Mesothelial cell of epicardium (in vitro differentiated cells): ENCODE data around the gene RAB8A. TPM values are rescaled to one million over a fixed set of nuclear protein-coding genes. Genes with fewer than 3 reads are reported as not detected.

Experiments used
- DNase-seq, 2 experiments: peaks; one replicate each; pipeline ENCODE4 v3.0.0; 2021; ENCODE audit warnings: low spot score in 2 of 2; ENCODE audit not compliant: unreplicated experiment in 2 of 2
- H3K27ac Mint-ChIP-seq: 2 replicates; pipeline ENCODE4 v1.8.0; 2021; ENCODE audit warnings: mixed read lengths
- H3K27me3 Mint-ChIP-seq: 2 replicates; pipeline ENCODE4 v1.8.0; 2021; ENCODE audit warnings: low read depth, mixed read lengths
- H3K36me3 Mint-ChIP-seq: 2 replicates; pipeline ENCODE4 v1.8.0; 2021; ENCODE audit warnings: mixed read lengths
- H3K4me1 Mint-ChIP-seq: 2 replicates; pipeline ENCODE4 v1.8.0; 2021; ENCODE audit warnings: mixed read lengths
- H3K4me3 Mint-ChIP-seq: 2 replicates; pipeline ENCODE4 v1.8.0; 2021; ENCODE audit warnings: mild to moderate bottlenecking, moderate library complexity, mixed read lengths
- H3K9me3 Mint-ChIP-seq: 2 replicates; pipeline ENCODE4 v1.8.0; 2021; ENCODE audit warnings: mixed read lengths
- CTCF ChIP-seq: fragments of 200-600 bp; sonication (generic); IDR thresholded peaks from one replicate; pipeline ENCODE4 v1.5.0; 2021; ENCODE audit warnings: antibody characterized with exemption; ENCODE audit not compliant: unreplicated experiment
- total RNA-seq: library from RNA; stranded (reverse); gene quantifications from 3 replicates; pipeline ENCODE4 v1.2.1, GENCODE V29; 2021

RAB8A gene
- total RNA-seq, 1 donor from 2014 or later, result 69.4 TPM

DNA sequence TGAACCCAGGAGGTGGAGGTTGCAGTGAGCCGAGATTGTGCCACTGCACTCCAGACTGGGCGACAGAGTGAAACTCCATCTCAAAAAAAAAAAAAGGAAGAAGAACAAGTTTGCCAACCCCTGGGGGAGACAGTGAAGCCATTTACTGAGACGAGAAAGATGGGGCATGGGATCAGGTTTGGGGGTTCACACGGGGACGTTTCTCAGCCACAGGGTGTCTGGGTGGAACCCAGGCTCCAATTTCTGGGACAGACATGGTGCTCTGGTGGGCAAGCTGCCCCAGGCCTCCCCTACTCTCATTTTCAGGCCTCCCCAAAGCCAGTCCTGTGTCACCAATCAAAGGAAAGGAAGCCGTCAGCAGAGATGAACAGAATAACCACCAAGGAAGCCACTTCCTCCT is 45.2 kb downstream of the RAB8A start:
- Mint-ChIP-seq H3K4me3 (no peak overlapping the region), H3K4me1 (no peaks in the 10 kb centered on the region), H3K9me3 (no peaks in the 10 kb centered on the region), H3K27ac (no peak overlapping the region), H3K27me3 (peaks cover 1% of the 10 kb centered on the region), H3K36me3 (no peaks in the 10 kb centered on the region)
- TF ChIP-seq CTCF, result no peak
- no peak for DNase-seq

DNA sequence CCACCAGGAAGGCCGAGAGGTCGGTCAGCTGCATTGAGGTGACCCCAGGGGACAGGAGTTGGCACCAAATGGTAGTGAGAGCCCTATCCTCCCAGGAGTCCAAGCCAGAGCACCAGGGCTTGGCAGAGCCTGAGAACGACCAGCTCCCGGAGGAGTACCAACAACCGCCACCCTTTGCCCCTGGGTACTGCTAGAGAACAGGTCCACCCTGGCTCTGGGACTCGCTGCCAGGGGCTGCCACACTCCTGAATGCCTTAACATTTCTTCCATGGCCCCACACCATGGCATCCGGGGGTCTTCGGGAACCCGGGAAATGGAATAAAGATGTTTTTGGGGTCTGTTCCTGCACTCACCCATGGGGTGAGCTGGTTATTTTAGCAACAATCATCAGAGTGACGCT is 45.9 kb downstream of the RAB8A start:
- Mint-ChIP-seq H3K9me3 (no peaks in the 10 kb centered on the region), H3K4me3 (no peak overlapping the region), H3K27me3 (peaks cover 1% of the 10 kb centered on the region), H3K36me3 (no peaks in the 10 kb centered on the region), H3K27ac (no peak overlapping the region), H3K4me1 (no peaks in the 10 kb centered on the region)
- DNase-seq, result no peak
- no peak for TF ChIP-seq CTCF

GRCh38 chr19:16159655-16160054 is 48.0 kb downstream of the RAB8A start:
- Mint-ChIP-seq H3K4me3 (no peak overlapping the region), H3K27ac (no peak overlapping the region)

DNA sequence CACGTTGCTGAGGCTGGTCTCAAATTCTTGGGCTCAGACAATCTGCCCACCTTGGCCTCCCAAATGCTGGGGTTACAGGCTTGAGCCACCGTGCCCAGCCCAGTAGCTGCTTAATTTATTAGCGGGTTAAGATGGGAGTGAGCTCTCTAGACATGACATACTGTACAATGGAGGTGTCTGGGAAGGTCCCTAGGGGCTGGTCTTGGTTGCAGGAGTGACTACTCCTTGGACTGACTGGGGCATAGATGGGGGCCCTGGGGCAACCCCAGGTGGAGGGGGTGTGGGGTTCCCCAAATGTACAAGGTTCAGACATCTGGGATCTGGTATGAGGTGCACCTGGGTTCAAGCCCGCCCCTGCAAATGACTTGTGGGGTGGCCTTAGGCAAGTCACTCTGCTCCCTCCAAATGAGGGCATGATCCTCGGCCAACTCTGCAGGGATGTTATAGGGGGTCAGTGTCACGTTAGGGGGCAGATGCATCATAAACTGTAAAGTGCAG is 48.8 kb downstream of the RAB8A start:
- TF ChIP-seq CTCF, result no peak
- Mint-ChIP-seq H3K36me3 (no peaks in the 10 kb centered on the region), H3K27ac (no peak overlapping the region), H3K4me1 (no peaks in the 10 kb centered on the region), H3K9me3 (no peaks in the 10 kb centered on the region), H3K4me3 (no peak overlapping the region), H3K27me3 (no peaks in the 10 kb centered on the region)
- DNase-seq, result no peak

More at GRCh38 chr19:16159655-16160054, 48.0 kb downstream of the RAB8A start:
- peaks cover 1% of the 10 kb centered on the region for H3K27me3 Mint-ChIP-seq
- H3K9me3 Mint-ChIP-seq, result no peaks in the 10 kb centered on the region
- no peak for DNase-seq
- no peaks in the 10 kb centered on the region for H3K4me1 Mint-ChIP-seq
- TF ChIP-seq CTCF, result no peak
- no peaks in the 10 kb centered on the region for H3K36me3 Mint-ChIP-seq

DNA sequence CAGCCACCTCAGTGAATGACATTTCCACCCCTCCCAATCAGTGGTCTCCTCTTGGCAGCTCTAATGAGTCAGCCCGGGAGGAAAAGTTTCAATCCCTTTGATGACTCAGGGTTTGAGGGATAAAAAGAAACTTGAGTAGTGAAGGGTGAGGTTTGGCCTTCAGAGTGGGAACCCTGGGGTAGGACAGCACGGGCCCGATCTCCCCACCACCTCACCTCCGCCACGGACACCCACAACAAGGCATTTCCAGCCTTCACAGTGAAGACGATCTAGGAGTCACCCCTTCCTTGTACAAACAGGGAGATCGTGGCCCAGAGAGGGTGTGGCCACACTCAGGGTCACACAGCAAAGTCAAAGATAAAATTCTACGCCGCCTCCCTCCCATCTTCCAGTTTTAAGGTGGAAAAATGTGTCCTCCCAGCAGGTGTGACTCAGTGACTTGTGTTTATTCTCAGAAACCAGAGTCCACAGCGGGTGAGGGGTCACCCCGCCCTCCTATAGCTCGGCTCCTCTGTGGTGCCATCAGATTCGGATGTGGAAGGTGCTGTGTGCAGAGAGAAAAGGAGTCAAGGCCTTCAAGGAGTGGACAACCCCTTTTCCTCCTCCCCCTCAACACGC is 49.4 kb downstream of the RAB8A start:
- no peak overlapping the region for H3K27ac Mint-ChIP-seq
- no peaks in the 10 kb centered on the region for H3K9me3 Mint-ChIP-seq
- H3K4me3 Mint-ChIP-seq, result no peak overlapping the region
- no peaks in the 10 kb centered on the region for H3K4me1 Mint-ChIP-seq
- H3K27me3 Mint-ChIP-seq, result no peaks in the 10 kb centered on the region
- no peak for TF ChIP-seq CTCF
- no peak for DNase-seq
- H3K36me3 Mint-ChIP-seq, result no peaks in the 10 kb centered on the region
